Adrenal gland (tissue), 12 donors: ENCODE results near the gene PARD6G. TPM values are rescaled to one million over a fixed set of nuclear protein-coding genes. Genes with fewer than 3 reads are reported as not detected.

Source experiments
- DNase-seq, 7 donors: peaks; one replicate each; pipeline ENCODE4 v3.0.0-alpha.2; 2019 to 2020
- H3K27ac ChIP-seq, 5 donors: fragments of 200-600 bp; sonication (generic) in 4 of 5; 1 replicate in 3 of 5; 2 replicates in 2 of 5; pipeline versions ENCODE4 v1.5.1 to v1.8.0; 2016 to 2020; ENCODE audit warnings: mild to moderate bottlenecking in 1 of 5
- H3K27me3 ChIP-seq: fragments of 200-600 bp; 2 replicates; pipeline ENCODE4 v1.8.0; 2021
- H3K36me3 ChIP-seq, 2 donors: fragments of 200-600 bp; replicated peaks in 1 of 2; 1 replicate in 1 of 2; 2 replicates in 1 of 2; pipeline versions ENCODE4 v1.5.1 to v1.8.0; 2018 to 2022
- H3K4me1 ChIP-seq, 2 donors: fragments of 200-600 bp; replicated peaks in 1 of 2; 1 replicate in 1 of 2; 2 replicates in 1 of 2; pipeline versions ENCODE4 v1.5.1 to v1.8.0; 2018 to 2021
- H3K4me3 ChIP-seq, 4 donors: fragments of 200-600 bp; sonication (generic) in 3 of 4; one replicate each; pipeline ENCODE4 v1.5.1; 2016 to 2018
- H3K9me3 ChIP-seq, 3 donors: fragments of 200-600 bp; sonication (generic) in 1 of 3; replicated peaks in 1 of 3; 1 replicate in 2 of 3; 2 replicates in 1 of 3; pipeline versions ENCODE4 v1.5.1 to v1.8.0; 2016 to 2021
- POLR2A ChIP-seq, 2 donors: fragments of 450-650 bp; IDR thresholded peaks; one replicate each; pipeline ENCODE4 v1.6.1; 2017; ENCODE audit warnings: antibody characterized with exemption in 2 of 2, mild to moderate bottlenecking in 2 of 2, moderate library complexity in 1 of 2
- WGBS, 4 donors: extraction: QIAGEN DNeasy Blood & Tissue Kit in 2 of 4; methylation state at CpG; one replicate each; pipeline versions ENCODE4 v1.1.5 to v1.1.7; 2013 to 2017; 5-methylcytosine and 5-hydroxymethylcytosine counted together
- intact Hi-C, 2 donors: fragments of 100-400 bp; cut with DNase I; formaldehyde crosslinking; loops; one replicate each; pipeline versions ENCODE4 v1.14.1 to v1.15.0; 2022 to 2023
- polyA plus RNA-seq, 3 donors: library from polyadenylated mRNA; stranded (reverse); fragments of 200-250 nt in 2 of 3; fragments of 350-450 nt in 1 of 3; fragmentation: Illumina TruSeq in 1 of 3; extraction: RNeasy Lipid Tissue Mini Kit (QIAGEN cat#74804) in 1 of 3; gene quantifications; one replicate each; pipeline ENCODE4 v1.2.3, GENCODE V29; 2013 to 2014
- total RNA-seq, 9 donors: library from RNA; depleted of rRNA in 4 of 9; stranded (reverse); fragments of >200 nt in 4 of 9; fragments of 120-200 nt in 1 of 9; fragmentation: NEBNext Ultra II Directional in 1 of 9; extraction: Animal tissue kit (Norgen Biotek cat#: 25700) in 1 of 9; gene quantifications; one replicate each; pipeline versions ENCODE4 v1.1.0 to v1.2.4, GENCODE V29; 2013 to 2023
- TF ChIP-seq, protein P1 (sequence below), 6 experiments: fragments of 450-650 bp in 4 of 6; fragments of 200-600 bp in 2 of 6; sonication (generic) in 1 of 6; IDR thresholded peaks; 1 replicate in 5 of 6; 2 replicates in 1 of 6; pipeline versions ENCODE4 v1.5.1 to v1.8.0; 2016 to 2021; ENCODE audit warnings: antibody characterized with exemption in 6 of 6, mild to moderate bottlenecking in 2 of 6, moderate library complexity in 1 of 6
- donor health status: healthy with polysubstance abuse.
- donor health status: Bipolar disorder and iron deficiency.
- donor health status: DM: yes; HTN: yes; CAD: no.
- donor health status: DM: no; HTN: no; CAD: no.
- donor health status: DM: no; HTN: no; CAD: no.
- donor health status: DM: yes; HTN: yes; CAD: no.

PARD6G gene
- total and polyA plus RNA-seq, 12 donors: 0.95 to 4.3 (median 2.3) TPM

DNA sequence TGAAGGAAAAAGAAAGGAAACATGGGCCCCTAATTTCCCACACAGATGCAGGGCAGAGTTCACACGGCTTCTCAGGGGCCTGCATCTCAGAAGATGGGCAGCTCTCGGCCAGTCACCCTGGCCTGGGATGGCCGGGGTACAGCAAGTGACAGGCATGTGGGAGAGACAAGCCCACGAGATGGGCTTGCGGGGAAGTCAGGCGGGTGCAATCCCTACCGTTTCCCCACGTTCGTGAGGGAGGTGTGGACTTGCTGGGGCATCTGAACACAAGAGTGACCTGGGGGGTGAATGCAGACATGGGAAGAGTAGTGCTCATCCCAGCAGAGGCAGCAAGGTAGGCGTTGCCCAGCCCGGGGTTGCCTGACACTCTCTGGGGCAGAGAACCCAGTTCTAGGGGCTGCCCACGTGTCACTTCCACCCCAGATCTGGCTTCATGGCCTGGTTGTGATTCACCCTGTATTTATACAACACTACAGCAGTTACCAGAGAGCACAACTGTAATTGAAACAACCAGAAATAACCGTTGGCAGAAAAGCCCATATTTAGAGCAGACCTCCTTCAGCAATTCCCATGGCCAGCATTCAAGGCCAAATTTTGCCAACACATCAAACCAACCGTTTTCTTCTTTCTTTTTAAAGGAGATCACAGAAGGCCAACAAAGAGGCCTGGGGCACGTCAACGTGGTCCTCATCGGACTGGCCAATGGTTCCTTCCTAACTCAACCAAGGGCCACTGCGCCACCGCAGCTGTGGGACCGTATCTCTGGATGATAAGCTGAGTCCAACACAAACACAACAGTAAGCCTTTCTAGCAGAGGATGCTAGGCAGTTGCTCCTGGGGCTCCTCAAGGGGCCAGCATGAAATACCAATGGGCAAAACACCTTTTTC is 58.4 kb downstream of the PARD6G start:
- Histone ChIP-seq H3K27ac (no peak overlapping the region), H3K4me1 (no peaks in the 10 kb centered on the region), H3K36me3 (no peaks in the 10 kb centered on the region), H3K4me3 (no peak overlapping the region), H3K27me3 (no peaks in the 10 kb centered on the region), H3K9me3 (no peaks in the 10 kb centered on the region)
- intact Hi-C loops: no loop called here
- WGBS, 4 donors: 84 to 89% (median 85%) methylated on average over 19 to 20 of the region's 20 CpGs
- TF ChIP-seq POLR2A (IDR thresholded peaks at IDR 0.05): no peak
- TF ChIP-seq, protein P1, sequence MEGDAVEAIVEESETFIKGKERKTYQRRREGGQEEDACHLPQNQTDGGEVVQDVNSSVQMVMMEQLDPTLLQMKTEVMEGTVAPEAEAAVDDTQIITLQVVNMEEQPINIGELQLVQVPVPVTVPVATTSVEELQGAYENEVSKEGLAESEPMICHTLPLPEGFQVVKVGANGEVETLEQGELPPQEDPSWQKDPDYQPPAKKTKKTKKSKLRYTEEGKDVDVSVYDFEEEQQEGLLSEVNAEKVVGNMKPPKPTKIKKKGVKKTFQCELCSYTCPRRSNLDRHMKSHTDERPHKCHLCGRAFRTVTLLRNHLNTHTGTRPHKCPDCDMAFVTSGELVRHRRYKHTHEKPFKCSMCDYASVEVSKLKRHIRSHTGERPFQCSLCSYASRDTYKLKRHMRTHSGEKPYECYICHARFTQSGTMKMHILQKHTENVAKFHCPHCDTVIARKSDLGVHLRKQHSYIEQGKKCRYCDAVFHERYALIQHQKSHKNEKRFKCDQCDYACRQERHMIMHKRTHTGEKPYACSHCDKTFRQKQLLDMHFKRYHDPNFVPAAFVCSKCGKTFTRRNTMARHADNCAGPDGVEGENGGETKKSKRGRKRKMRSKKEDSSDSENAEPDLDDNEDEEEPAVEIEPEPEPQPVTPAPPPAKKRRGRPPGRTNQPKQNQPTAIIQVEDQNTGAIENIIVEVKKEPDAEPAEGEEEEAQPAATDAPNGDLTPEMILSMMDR (IDR thresholded peaks at IDR 0.05): no peak
- no peak for DNase-seq

DNA sequence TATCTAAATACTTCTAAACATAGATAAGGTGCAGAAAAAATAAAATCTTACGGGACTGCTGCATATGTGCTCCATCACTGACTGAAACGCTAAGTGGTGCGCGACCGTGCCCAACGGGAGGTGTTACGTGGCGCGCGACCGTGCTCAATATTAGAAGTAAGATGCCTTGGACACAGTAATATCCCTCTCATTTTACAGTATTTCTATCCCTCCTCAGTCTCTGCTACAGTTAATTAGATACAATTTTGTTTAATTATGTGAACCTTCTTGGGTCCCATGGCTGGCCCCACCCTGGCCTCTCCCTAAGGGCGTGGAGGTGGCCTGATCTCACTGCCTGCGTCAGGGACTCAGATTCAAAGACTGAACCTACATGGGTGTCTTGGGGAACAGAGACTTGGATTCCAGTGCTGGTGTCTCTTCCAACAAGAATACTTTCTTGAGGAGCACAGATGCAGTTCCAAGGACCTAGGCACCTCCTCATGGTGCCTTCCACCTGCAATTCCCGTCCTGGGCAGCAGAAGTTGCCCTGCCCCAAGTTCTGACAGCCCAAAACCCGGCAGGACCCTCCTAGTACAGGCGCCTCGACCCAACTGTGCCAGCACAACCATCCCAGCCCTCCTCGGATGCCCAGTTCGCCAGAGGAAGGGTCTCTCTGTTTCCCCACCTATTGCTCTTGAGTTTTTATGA is 59.2 kb downstream of the PARD6G start:
- 94 to 97% (median 96%) methylated on average over 19 of the region's 19 CpGs for WGBS, 4 donors
- H3K4me3 ChIP-seq: no peak overlapping the region
- no peaks in the 10 kb centered on the region for H3K9me3 ChIP-seq
- no peak overlapping the region for H3K27ac ChIP-seq
- H3K36me3 ChIP-seq: no peaks in the 10 kb centered on the region
- intact Hi-C loops: no loop called here
- H3K4me1 ChIP-seq: no peaks in the 10 kb centered on the region
- TF ChIP-seq, protein P1 (IDR thresholded peaks at IDR 0.05): no peak
- no peak for TF ChIP-seq POLR2A (IDR thresholded peaks at IDR 0.05)
- no peaks in the 10 kb centered on the region for H3K27me3 ChIP-seq
- DNase-seq: no peak

DNA sequence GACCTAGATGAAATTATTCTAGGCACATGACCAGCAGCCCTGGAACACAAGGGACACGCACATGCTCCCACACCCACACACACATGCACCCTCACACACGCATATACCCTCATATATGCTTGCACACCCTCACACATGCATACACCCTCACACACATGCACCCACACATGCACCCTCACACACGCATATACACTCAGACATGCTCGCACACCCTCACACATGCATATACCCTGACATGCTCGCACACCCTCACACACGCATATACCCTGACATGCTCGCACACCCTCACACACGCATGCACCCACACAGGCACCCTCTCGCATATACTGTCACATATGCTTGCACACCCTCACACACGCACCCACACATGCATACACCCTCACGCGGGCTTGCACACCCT is 61.8 kb downstream of the PARD6G start:
- intact Hi-C loops: no loop called here
- H3K4me1 ChIP-seq: no peaks in the 10 kb centered on the region
- H3K4me3 ChIP-seq: no peak overlapping the region
- whole genome bisulfite sequencing, 4 donors: 91 to 95% (median 94%) methylated on average over 12 of the region's 12 CpGs
- H3K27ac ChIP-seq: no peak overlapping the region
- H3K9me3 ChIP-seq: no peaks in the 10 kb centered on the region
- H3K27me3 ChIP-seq: no peaks in the 10 kb centered on the region
- TF ChIP-seq, protein P1 (IDR thresholded peaks at IDR 0.05): no peak
- no peak for TF ChIP-seq POLR2A (IDR thresholded peaks at IDR 0.05)
- H3K36me3 ChIP-seq: no peaks in the 10 kb centered on the region
- no peak for DNase-seq

DNA sequence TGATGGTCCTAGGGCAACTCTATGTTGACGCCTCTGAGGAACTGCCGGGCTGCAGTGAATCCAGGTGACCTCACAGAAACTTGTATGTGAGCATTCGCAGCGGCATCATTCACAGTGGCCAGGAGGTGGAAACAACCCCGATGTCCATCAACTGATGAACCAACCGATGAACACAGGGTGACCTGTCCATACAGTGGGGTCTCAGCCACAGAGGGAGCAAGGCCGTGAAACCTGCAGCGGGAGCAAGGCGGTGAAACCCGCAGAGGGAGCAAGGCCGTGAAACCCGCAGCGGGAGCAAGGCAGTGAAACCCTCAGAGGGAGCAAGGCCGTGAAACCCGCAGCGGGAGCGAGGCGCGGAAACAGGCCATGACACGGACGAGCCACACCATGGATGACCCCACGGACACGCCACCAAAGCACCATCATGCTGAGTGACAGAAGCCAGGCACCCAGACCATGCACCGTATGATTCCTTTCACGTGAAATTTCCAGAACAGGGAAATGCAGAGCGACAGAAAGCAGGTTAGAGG is 63.0 kb downstream of the PARD6G start:
- intact Hi-C loops: no loop called here
- WGBS, 4 donors: 91 to 97% (median 96%) methylated on average over 26 of the region's 26 CpGs

More for the DNA sequence above, 63.0 kb downstream of the PARD6G start:
- H3K27me3 ChIP-seq: no peaks in the 10 kb centered on the region
- no peaks in the 10 kb centered on the region for H3K36me3 ChIP-seq
- no peak for DNase-seq
- TF ChIP-seq, protein P1 (IDR thresholded peaks at IDR 0.05): no peak
- no peak for TF ChIP-seq POLR2A (IDR thresholded peaks at IDR 0.05)
- H3K4me1 ChIP-seq: no peaks in the 10 kb centered on the region
- H3K9me3 ChIP-seq: no peaks in the 10 kb centered on the region
- H3K4me3 ChIP-seq: no peak overlapping the region
- no peak overlapping the region for H3K27ac ChIP-seq
